Heart right ventricle (tissue), 16 donors: Measurements from ENCODE around the gene ADSS1. TPM values are rescaled to one million over a fixed set of nuclear protein-coding genes. Genes with fewer than 3 reads are reported as not detected.
A peak's percentile ranks its signal among the peaks of the same experiment; 100 is the strongest.

Experiments used
- ATAC-seq, 8 donors: fragments of 200-7000 bp; cut with Tn5 transposase; one replicate each; pipeline ENCODE4 v1.9.1; 2020; ENCODE audit warnings: mild to moderate bottlenecking in 8 of 8, moderate library complexity in 8 of 8, moderate number of reproducible peaks in 1 of 8
- DNase-seq, 2 donors: peaks; one replicate each; pipeline ENCODE4 v3.0.0-alpha.2; 2020
- H3K27ac ChIP-seq, 10 donors: fragments of 200-600 bp; sonication (generic) in 2 of 10; one replicate each; pipeline versions ENCODE4 v1.5.0 to v1.8.0; 2020 to 2022; ENCODE audit warnings: mild to moderate bottlenecking in 3 of 10
- H3K27me3 ChIP-seq, 7 donors: fragments of 200-600 bp; one replicate each; pipeline ENCODE4 v1.8.0; 2021 to 2022; ENCODE audit warnings: mild to moderate bottlenecking in 2 of 7
- H3K36me3 ChIP-seq, 9 donors: fragments of 200-600 bp; sonication (generic) in 1 of 9; one replicate each; pipeline versions ENCODE4 v1.5.0 to v1.8.0; 2020 to 2022; ENCODE audit warnings: mild to moderate bottlenecking in 2 of 9
- H3K4me1 ChIP-seq, 9 donors: fragments of 200-600 bp; sonication (generic) in 1 of 9; one replicate each; pipeline versions ENCODE4 v1.5.0 to v1.8.0; 2020 to 2022; ENCODE audit warnings: mild to moderate bottlenecking in 4 of 9
- H3K4me3 ChIP-seq, 10 donors: fragments of 200-600 bp; sonication (generic) in 2 of 10; one replicate each; pipeline versions ENCODE4 v1.5.0 to v1.8.0; 2020 to 2022; ENCODE audit warnings: mild to moderate bottlenecking in 7 of 10, moderate library complexity in 2 of 10
- H3K9me3 ChIP-seq, 11 donors: fragments of 200-600 bp in 10 of 11; sonication (generic) in 2 of 11; one replicate each; pipeline versions ENCODE4 v1.5.0 to v1.8.0; 2013 to 2022; ENCODE audit warnings: mild to moderate bottlenecking in 2 of 11, control low read depth in 1 of 11, moderate library complexity in 1 of 11
- WGBS, 2 donors: extraction: QIAGEN DNeasy Blood & Tissue Kit; methylation state at CpG; one replicate each; pipeline ENCODE4 v1.1.7; 2013; ENCODE audit warnings: inconsistent platforms in 1 of 2; 5-methylcytosine and 5-hydroxymethylcytosine counted together
- intact Hi-C, 10 donors: fragments of 100-400 bp; cut with DNase I; formaldehyde crosslinking; loops; one replicate each; pipeline versions ENCODE4 v1.11.1 to v1.14.2; 2022
- polyA plus RNA-seq, 2 donors: library from polyadenylated mRNA; stranded (reverse); fragments of 200-250 nt; gene quantifications; one replicate each; pipeline ENCODE4 v1.2.3, GENCODE V29; 2013
- total RNA-seq, 10 donors: library from RNA; stranded (reverse); fragmentation: NEBNext Ultra II Directional in 3 of 10; extraction: Animal tissue kit (Norgen Biotek cat#: 25700) in 3 of 10; gene quantifications; one replicate each; pipeline versions ENCODE4 v1.2.1 to v1.2.4, GENCODE V29; 2021 to 2023
- TF ChIP-seq, protein P1 (sequence below), 9 donors: fragments of 200-600 bp; sonication (generic) in 2 of 9; IDR thresholded peaks; one replicate each; pipeline versions ENCODE4 v1.5.0 to v1.8.0; 2021 to 2022; ENCODE audit warnings: antibody characterized with exemption in 9 of 9, mild to moderate bottlenecking in 5 of 9, moderate library complexity in 1 of 9
- donor health status: Arrhythmogenic right ventricular cardiomyopathy.
- donor health status: ischemic (EF 13 %, LVEDD 7.1; RV severe dilation, severe dysfunction).
- donor health status: healthy with polysubstance abuse.
- donor health status: DM: no; HTN: yes; CAD: no.
- donor health status: DM: no; HTN: no; CAD: no.
- donor health status: ischemic (EF 25% LVEDD 6.9; RV normal size, moderate dysfunction).
- donor health status: ischemic (EF 25% LVEDD 5.7; RV mildly dilated, moderate dysfunction).
- donor health status: healthy.
- donor health status: DM: yes; HTN: yes; CAD: no.
- donor health status: Ischemic cardiomyopathy.
- donor health status: ischemic (EF 35%, LVEDD 5.7; RV mildly dilated, moderate dysfunction).
- donor health status: nonischemic (EF 11% LVEDD 7.7; RV severe dilation, severe dysfunction).
- donor health status: DM: yes; HTN: yes; CAD: no.
- donor health status: PGD.
- donor health status: ischemic (EF 29% LVEDD 5.4; RV normal size, mild dysfunction).
- donor health status: nonischemic (EF 23%, LVEDD 6.1; RV moderate dilation, normal function).

The ADSS1 gene
- total and polyA plus RNA-seq, 12 donors, result 74.6 to 295 (median 195) TPM

DNA sequence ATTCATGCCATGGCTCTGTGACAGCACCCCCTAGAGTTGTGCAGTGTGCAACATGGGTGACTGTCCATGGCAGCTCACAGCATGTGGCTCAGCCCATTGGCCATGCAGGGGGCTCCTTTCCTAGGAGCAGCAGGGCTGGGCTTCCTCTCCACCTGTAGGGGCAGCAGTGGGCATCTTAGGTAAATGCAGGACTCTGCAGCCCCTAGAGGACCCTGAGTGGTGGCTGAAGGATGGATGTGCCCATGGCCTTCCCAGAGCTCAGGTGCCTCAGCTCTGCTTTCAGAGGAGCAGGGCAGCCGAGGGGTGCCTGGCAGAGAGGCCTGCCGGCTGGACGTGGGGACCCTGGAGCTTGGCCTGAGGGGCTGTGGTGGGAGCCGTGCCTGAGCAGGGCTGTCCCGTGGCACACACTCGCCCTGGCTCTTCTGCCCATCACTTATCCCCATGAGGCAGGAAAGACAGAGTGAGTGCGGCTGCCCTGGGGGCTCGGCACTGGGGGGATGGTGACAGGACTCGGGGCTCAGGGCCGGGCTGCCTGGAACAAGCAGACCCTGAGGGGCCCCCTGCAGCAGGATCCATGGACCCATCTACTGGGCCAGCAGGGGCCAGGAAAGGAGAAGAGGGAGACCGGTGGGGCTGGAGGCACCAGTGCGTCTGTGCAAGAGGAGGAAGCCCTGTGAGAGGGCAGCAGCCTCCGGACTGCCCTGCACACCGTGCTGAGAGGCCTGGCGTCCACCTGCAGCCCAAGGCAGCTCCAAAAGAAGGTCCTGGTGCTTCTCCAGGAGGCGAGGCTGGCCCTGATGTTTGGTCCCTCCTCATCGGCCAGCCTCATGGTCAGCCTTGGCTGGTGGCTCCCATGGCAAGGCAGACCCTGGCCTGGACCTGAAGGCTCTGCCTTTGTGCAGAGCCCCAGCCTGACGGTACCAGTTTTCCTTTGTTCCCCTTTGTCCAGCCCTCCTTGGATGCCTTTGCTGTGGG is 7.6 kb downstream of the ADSS1 start:
- Histone ChIP-seq H3K36me3 (no peaks in the 10 kb centered on the region), H3K27ac (peak overlapping the region; percentile 52 to 98 (median 86)), H3K4me3 (no peak overlapping the region), H3K9me3 (no peaks in the 10 kb centered on the region), H3K27me3 (no peaks in the 10 kb centered on the region), H3K4me1 (peaks cover 43 to 91% (median 63%) of the 10 kb centered on the region in 9 donors)
- WGBS, 2 donors, result 81 to 82% methylated on average over 18 of the region's 18 CpGs
- intact Hi-C loops, result no loop called here
- ATAC-seq (no peak), DNase-seq (peak in 1 of 2 donors; percentile 10)
- TF ChIP-seq, protein P1, sequence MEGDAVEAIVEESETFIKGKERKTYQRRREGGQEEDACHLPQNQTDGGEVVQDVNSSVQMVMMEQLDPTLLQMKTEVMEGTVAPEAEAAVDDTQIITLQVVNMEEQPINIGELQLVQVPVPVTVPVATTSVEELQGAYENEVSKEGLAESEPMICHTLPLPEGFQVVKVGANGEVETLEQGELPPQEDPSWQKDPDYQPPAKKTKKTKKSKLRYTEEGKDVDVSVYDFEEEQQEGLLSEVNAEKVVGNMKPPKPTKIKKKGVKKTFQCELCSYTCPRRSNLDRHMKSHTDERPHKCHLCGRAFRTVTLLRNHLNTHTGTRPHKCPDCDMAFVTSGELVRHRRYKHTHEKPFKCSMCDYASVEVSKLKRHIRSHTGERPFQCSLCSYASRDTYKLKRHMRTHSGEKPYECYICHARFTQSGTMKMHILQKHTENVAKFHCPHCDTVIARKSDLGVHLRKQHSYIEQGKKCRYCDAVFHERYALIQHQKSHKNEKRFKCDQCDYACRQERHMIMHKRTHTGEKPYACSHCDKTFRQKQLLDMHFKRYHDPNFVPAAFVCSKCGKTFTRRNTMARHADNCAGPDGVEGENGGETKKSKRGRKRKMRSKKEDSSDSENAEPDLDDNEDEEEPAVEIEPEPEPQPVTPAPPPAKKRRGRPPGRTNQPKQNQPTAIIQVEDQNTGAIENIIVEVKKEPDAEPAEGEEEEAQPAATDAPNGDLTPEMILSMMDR (IDR thresholded peaks at IDR 0.05), result peak in 5 of 9 donors; percentile 31 to 40 (median 35)

GRCh38 chr14:104732355-104732804 is 8.4 kb downstream of the ADSS1 start:
- H3K4me3 ChIP-seq, result no peak overlapping the region

DNA sequence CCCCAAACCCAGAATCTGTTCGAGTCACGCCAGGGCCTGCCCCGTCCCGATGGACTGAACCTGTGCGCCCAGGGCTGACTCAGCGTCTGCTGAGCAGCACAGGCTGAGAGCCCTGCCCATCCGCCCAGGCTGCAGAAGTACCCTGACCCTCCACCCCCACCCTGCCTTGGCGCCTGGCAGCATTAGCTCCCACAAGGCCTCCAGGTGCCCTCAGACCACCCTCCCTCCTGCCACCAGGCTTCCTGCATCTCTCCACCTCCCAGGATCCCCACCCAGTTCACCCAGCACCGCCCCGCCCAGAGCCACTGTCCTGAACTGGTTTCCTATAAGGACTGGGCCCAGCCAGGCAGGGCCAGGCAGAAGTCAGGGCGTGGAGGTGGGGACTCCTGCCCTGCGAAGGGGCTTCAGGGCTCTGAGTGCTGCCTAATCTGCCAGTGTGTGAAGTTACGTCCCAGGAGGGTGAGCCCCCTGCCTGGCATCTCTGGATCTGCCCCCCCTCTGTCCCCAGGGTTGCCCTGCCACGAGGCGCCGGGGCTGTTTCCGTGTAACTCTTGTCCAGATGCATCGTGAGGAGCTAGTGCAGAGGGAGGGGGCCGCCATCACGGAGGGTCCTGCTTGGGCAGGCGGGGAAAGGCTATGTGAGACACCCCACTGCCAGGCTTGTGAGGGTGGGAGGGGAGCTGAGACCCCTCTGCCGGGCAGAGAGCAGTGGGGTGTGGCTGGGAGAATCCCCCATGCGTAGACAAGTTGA is 9.1 kb downstream of the ADSS1 start:
- no peak overlapping the region for H3K4me3 ChIP-seq
- H3K36me3 ChIP-seq, result peaks cover 0 to 9% (median 0%) of the 10 kb centered on the region in 9 donors
- intact Hi-C loops, result no loop called here
- H3K4me1 ChIP-seq, result peaks cover 48 to 91% (median 64%) of the 10 kb centered on the region in 9 donors
- no peaks in the 10 kb centered on the region for H3K9me3 ChIP-seq
- H3K27me3 ChIP-seq, result no peaks in the 10 kb centered on the region
- ATAC-seq (peak in 4 of 8 donors; percentile 1 to 7 (median 2)), DNase-seq (peak in 1 of 2 donors; percentile 26)
- TF ChIP-seq, protein P1 (IDR thresholded peaks at IDR 0.05), result no peak
- WGBS, 2 donors, result 75 to 78% methylated on average over 23 of the region's 23 CpGs
- peak overlapping the region; percentile 52 to 98 (median 88) for H3K27ac ChIP-seq

More at GRCh38 chr14:104732355-104732804, 8.4 kb downstream of the ADSS1 start:
- Histone ChIP-seq H3K36me3 (peaks cover 0 to 1% (median 0%) of the 10 kb centered on the region in 9 donors), H3K27me3 (no peaks in the 10 kb centered on the region), H3K4me1 (peaks cover 48 to 91% (median 68%) of the 10 kb centered on the region in 9 donors), H3K9me3 (no peaks in the 10 kb centered on the region), H3K27ac (peak overlapping the region; percentile 52 to 98 (median 88))
- 52 to 60% methylated on average over 14 of the region's 14 CpGs for WGBS, 2 donors
- intact Hi-C loops, result no loop called here
- TF ChIP-seq, protein P1 (IDR thresholded peaks at IDR 0.05), result no peak
- ATAC-seq (peak; percentile 35 to 79 (median 69)), DNase-seq (peak; percentile 85 to 87)

DNA sequence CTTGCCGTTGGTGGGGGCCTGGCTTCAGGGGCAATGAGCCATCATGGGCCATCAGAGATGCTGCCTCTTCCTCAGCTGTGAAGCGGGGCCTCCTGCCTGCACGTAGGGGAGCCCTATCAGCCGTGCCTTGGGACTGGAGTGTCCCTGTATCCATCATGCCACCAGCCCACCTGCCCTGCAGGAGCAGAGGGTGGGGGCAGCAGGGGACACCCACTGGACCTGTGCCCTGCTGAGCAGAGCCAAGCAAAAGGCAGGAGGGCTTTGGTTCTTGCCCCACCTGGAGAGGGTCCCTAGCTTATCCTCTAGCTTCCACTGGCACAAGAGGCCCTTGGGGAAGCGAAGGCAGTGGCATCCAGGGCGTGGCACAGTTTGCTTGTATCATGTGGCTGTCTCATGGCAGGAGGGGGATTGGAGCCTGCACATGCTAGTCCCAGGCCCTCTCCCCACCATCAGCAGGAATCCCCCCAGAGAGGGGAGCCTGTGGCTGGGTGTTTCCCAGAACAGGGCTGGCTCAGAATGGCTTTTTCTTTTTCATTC is 10.1 kb downstream of the ADSS1 start:
- intact Hi-C loops, result no loop called here
- no peaks in the 10 kb centered on the region for H3K27me3 ChIP-seq
- ATAC-seq (no peak), DNase-seq (peak in 1 of 2 donors; percentile 14)
- TF ChIP-seq, protein P1 (IDR thresholded peaks at IDR 0.05), result no peak
- H3K4me1 ChIP-seq, result peaks cover 48 to 83% (median 63%) of the 10 kb centered on the region in 9 donors
- peak overlapping the region; percentile 2 to 98 (median 88) for H3K27ac ChIP-seq
- H3K9me3 ChIP-seq, result no peaks in the 10 kb centered on the region
- 73 to 76% methylated on average over 6 of the region's 6 CpGs for WGBS, 2 donors
- H3K36me3 ChIP-seq, result peaks cover 0 to 18% (median 0%) of the 10 kb centered on the region in 9 donors
- no peak overlapping the region for H3K4me3 ChIP-seq
